Type B pancreatic cell (in vitro differentiated cells): ENCODE data around the gene ABCF2. TPM values are rescaled to one million over a fixed set of nuclear protein-coding genes. Genes with fewer than 3 reads are reported as not detected.
A peak's percentile ranks its signal among the peaks of the same experiment; 100 is the strongest.

Experiments
- DNase-seq: peaks from one replicate; pipeline ENCODE4 v3.0.0; 2021; ENCODE audit warnings: mixed read lengths; ENCODE audit not compliant: unreplicated experiment; ENCODE audit errors: extremely low spot score
- H3K27ac Mint-ChIP-seq: 2 replicates; pipeline ENCODE4 v1.8.0; 2021; ENCODE audit warnings: mild to moderate bottlenecking, mixed read lengths
- H3K27me3 Mint-ChIP-seq: 2 replicates; pipeline ENCODE4 v1.8.0; 2021; ENCODE audit warnings: mixed read lengths
- H3K36me3 Mint-ChIP-seq: 2 replicates; pipeline ENCODE4 v1.8.0; 2021; ENCODE audit warnings: mixed read lengths
- H3K4me1 Mint-ChIP-seq: one replicate; pipeline ENCODE4 v1.8.0; 2021; ENCODE audit warnings: mixed read lengths; ENCODE audit not compliant: unreplicated experiment
- H3K4me3 Mint-ChIP-seq: 2 replicates; pipeline ENCODE4 v1.8.0; 2021; ENCODE audit warnings: mild to moderate bottlenecking, mixed read lengths
- H3K9me3 Mint-ChIP-seq: 2 replicates; pipeline ENCODE4 v1.8.0; 2021; ENCODE audit warnings: mixed read lengths
- total RNA-seq: library from RNA; stranded (reverse); gene quantifications from 2 replicates; pipeline ENCODE4 v1.2.1, GENCODE V29; 2021; ENCODE audit warnings: low replicate concordance
- TF ChIP-seq, protein P1 (sequence below): fragments of 200-600 bp; sonication (generic); conservative IDR thresholded peaks from 2 replicates; pipeline ENCODE4 v1.5.0; 2021; ENCODE audit warnings: antibody characterized with exemption, mild to moderate bottlenecking

Gene ABCF2
- total RNA-seq, 1 donor from 2014 or later = 46.5 TPM

- H3K27ac Mint-ChIP-seq = peak overlapping the region; percentile 28
- H3K27me3 Mint-ChIP-seq = peaks cover 48% of the 10 kb centered on the region
These were observed 29.5 kb upstream of the ABCF2 start for GRCh38 chr7:151256410-151257045.

GRCh38 chr7:151255390-151255789 lies 28.4 kb upstream of the ABCF2 start:
- no peak for DNase-seq
- Mint-ChIP-seq H3K36me3 (no peaks in the 10 kb centered on the region), H3K9me3 (no peaks in the 10 kb centered on the region), H3K27ac (peak overlapping the region; percentile 48), H3K4me1 (peaks cover 18% of the 10 kb centered on the region), H3K27me3 (peaks cover 40% of the 10 kb centered on the region), H3K4me3 (peak overlapping the region; percentile 33)
- TF ChIP-seq, protein P1, sequence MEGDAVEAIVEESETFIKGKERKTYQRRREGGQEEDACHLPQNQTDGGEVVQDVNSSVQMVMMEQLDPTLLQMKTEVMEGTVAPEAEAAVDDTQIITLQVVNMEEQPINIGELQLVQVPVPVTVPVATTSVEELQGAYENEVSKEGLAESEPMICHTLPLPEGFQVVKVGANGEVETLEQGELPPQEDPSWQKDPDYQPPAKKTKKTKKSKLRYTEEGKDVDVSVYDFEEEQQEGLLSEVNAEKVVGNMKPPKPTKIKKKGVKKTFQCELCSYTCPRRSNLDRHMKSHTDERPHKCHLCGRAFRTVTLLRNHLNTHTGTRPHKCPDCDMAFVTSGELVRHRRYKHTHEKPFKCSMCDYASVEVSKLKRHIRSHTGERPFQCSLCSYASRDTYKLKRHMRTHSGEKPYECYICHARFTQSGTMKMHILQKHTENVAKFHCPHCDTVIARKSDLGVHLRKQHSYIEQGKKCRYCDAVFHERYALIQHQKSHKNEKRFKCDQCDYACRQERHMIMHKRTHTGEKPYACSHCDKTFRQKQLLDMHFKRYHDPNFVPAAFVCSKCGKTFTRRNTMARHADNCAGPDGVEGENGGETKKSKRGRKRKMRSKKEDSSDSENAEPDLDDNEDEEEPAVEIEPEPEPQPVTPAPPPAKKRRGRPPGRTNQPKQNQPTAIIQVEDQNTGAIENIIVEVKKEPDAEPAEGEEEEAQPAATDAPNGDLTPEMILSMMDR = no peak

More at GRCh38 chr7:151256410-151257045, 29.5 kb upstream of the ABCF2 start:
- Mint-ChIP-seq H3K9me3 (no peaks in the 10 kb centered on the region), H3K4me3 (no peak overlapping the region), H3K36me3 (no peaks in the 10 kb centered on the region), H3K4me1 (peaks cover 10% of the 10 kb centered on the region)
- no peak for DNase-seq
- TF ChIP-seq, protein P1 = no peak

DNA sequence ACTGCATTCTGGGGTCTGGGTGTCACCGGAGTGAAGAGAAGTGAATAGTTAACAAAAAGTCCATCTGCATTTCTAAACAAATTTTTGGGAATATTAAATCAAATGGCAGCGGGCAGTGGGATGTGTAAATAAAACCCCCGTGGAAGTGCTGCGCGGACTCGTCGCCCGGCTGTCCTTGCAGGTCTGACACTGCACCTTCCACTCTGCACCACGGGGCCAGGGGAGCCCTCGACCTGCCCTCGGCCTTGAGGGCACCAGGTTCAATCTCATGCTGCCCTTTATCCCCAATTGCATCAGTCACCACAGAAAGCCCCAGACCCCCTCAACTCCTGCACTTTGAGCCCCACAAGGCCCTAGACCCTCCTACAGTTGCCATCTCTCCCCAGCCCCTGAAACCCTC lies 27.8 kb upstream of the ABCF2 start:
- H3K27ac Mint-ChIP-seq = peak overlapping the region; percentile 48
- TF ChIP-seq, protein P1 = no peak
- DNase-seq = no peak
- no peaks in the 10 kb centered on the region for H3K9me3 Mint-ChIP-seq
- H3K27me3 Mint-ChIP-seq = peaks cover 35% of the 10 kb centered on the region
- no peak overlapping the region for H3K4me3 Mint-ChIP-seq
- H3K36me3 Mint-ChIP-seq = no peaks in the 10 kb centered on the region
- peaks cover 22% of the 10 kb centered on the region for H3K4me1 Mint-ChIP-seq

- Mint-ChIP-seq H3K27me3 (peaks cover 36% of the 10 kb centered on the region), H3K36me3 (no peaks in the 10 kb centered on the region), H3K9me3 (no peaks in the 10 kb centered on the region), H3K4me1 (peaks cover 25% of the 10 kb centered on the region), H3K4me3 (peak overlapping the region; percentile 66), H3K27ac (no peak overlapping the region)
- DNase-seq = no peak
- TF ChIP-seq, protein P1 = no peak
These were observed 27.3 kb upstream of the ABCF2 start for GRCh38 chr7:151254316-151254715.

DNA sequence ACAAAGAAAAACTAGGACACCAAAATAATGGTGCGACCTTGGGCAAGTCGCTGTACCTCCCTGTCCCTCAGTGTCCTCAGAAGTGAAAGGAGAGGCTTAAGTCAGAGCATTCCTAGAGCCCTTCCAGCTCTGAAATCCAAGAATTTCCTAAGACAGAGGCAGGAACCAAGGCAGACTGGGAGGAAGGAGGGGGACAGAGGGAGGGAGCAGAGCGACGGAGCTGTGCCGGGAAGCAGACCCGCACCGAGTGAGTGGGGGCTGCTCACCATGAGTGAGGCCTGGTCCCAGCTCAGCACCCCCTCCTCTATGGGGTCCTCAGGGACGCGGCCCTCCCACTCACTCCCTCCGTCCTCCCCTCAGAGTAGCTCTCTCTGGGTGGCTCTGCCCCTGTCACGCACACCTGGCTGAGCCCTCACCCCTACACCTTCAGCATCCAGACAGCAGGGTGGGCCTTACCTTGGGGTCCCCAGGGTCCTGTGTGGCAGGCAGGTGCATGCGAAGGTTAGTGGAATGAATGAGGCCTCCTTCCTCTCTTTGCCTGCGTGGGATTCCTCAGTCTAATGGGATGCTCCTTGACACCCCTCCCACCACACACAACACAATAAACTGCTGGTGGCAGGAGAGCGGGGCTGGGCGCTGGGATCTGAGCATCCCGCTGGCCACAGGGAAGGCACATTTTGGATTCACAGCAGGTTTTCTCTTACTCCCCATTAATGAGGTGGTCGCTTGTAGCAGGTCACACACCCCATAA lies 26.1 kb upstream of the ABCF2 start:
- H3K4me1 Mint-ChIP-seq = peaks cover 27% of the 10 kb centered on the region
- H3K36me3 Mint-ChIP-seq = no peaks in the 10 kb centered on the region
- H3K9me3 Mint-ChIP-seq = no peaks in the 10 kb centered on the region
- TF ChIP-seq, protein P1 = no peak
- H3K27me3 Mint-ChIP-seq = peaks cover 32% of the 10 kb centered on the region
- peak overlapping the region; percentile 93 for H3K4me3 Mint-ChIP-seq
- DNase-seq = no peak
- peak overlapping the region; percentile 93 for H3K27ac Mint-ChIP-seq
